Thyroid gland (tissue), 4 donors: Measurements from ENCODE around the gene TANC1. TPM values are rescaled to one million over a fixed set of nuclear protein-coding genes. Genes with fewer than 3 reads are reported as not detected.

Experiments
- DNase-seq, 2 donors: peaks; one replicate each; pipeline ENCODE4 v3.0.0-alpha.2; 2019
- H3K27ac ChIP-seq, 3 donors: fragments of 200-600 bp; sonication (generic); 1 replicate in 2 of 3; 2 replicates in 1 of 3; pipeline ENCODE4 v1.5.1; 2016 to 2019; ENCODE audit warnings: mild to moderate bottlenecking in 1 of 3, moderate library complexity in 1 of 3
- H3K27me3 ChIP-seq: fragments of 200-600 bp; sonication (generic); one replicate; pipeline ENCODE4 v1.5.1; 2019
- H3K36me3 ChIP-seq, 2 donors: fragments of 200-600 bp; sonication (generic); one replicate each; pipeline ENCODE4 v1.5.1; 2016 to 2019
- H3K4me1 ChIP-seq, 2 donors: fragments of 200-600 bp; sonication (generic); one replicate each; pipeline ENCODE4 v1.5.1; 2017 to 2019
- H3K4me3 ChIP-seq, 3 donors: fragments of 200-600 bp; sonication (generic); replicated peaks in 1 of 3; 1 replicate in 2 of 3; 2 replicates in 1 of 3; pipeline ENCODE4 v1.5.1; 2016; ENCODE audit warnings: mild to moderate bottlenecking in 1 of 3
- H3K9me3 ChIP-seq: fragments of 200-600 bp; sonication (generic); one replicate; pipeline ENCODE4 v1.5.1; 2017
- CTCF ChIP-seq, 6 experiments: fragments of 200-600 bp in 3 of 6; fragments of 450-650 bp in 3 of 6; sonication (generic) in 3 of 6; IDR thresholded peaks; one replicate each; pipeline ENCODE4 v1.5.1; 2016 to 2019; ENCODE audit warnings: antibody characterized with exemption in 6 of 6, mild to moderate bottlenecking in 2 of 6, inconsistent platforms in 1 of 6, moderate library complexity in 1 of 6
- POLR2A ChIP-seq, 2 donors: fragments of 450-650 bp; IDR thresholded peaks; one replicate each; pipeline ENCODE4 v1.6.1; 2017; ENCODE audit warnings: antibody characterized with exemption in 2 of 2, mild to moderate bottlenecking in 2 of 2, moderate library complexity in 1 of 2
- WGBS, 2 donors: methylation state at CpG; one replicate each; pipeline ENCODE4 v1.1.5; 2017; 5-methylcytosine and 5-hydroxymethylcytosine counted together
- intact Hi-C: fragments of 100-400 bp; cut with DNase I; formaldehyde crosslinking; loops from one replicate; pipeline ENCODE4 v1.15.1; 2023
- total RNA-seq, 4 donors: library from RNA; depleted of rRNA; stranded (reverse); fragments of >200 nt; gene quantifications; one replicate each; pipeline ENCODE4 v1.2.3, GENCODE V29; 2016

Gene TANC1
- total RNA-seq, 4 donors from 2014 or later: 51.1 to 93.8 (median 63.6) TPM

GRCh38 chr2:159218389-159218788 lies 249.9 kb downstream of the TANC1 start:
- Histone ChIP-seq H3K27me3 (no peaks in the 10 kb centered on the region), H3K9me3 (no peaks in the 10 kb centered on the region), H3K4me3 (no peak overlapping the region), H3K27ac (no peak overlapping the region), H3K36me3 (peaks cover 15 to 25% of the 10 kb centered on the region in 2 donors), H3K4me1 (no peaks in the 10 kb centered on the region)
- 93 to 95% methylated on average over 6 of the region's 6 CpGs for WGBS, 2 donors
- intact Hi-C loops: no loop called here
- TF ChIP-seq POLR2A (IDR thresholded peaks at IDR 0.05): no peak
- TF ChIP-seq CTCF (IDR thresholded peaks at IDR 0.05): no peak
- DNase-seq: no peak

DNA sequence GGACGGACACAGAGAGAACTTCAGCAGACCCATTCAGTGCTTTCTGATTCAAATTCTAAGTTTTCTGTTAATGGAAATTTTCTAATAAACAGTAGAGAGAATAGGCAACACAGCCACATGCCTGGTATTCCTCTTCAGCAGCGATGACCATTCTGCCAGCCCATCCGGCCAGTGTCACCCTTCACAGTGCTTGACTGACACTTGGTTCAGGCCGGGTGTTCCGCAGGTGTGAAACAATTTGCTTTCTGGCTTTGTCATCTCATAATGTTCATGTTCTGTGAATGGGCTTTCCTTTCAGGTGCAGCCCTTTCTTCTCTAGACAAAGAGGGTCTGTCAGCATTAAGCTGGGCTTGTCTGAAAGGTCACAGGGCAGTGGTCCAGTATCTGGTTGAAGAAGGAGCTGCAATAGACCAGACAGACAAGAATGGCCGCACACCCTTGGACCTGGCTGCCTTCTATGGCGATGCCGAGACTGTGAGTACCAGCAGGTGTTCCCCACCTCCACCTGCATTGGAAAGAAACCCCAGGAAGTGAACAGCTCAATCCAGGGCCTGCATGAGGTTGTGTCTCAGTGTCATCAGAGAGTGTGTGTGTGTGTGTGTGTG lies 251.1 kb downstream of the TANC1 start:
- 96 to 97% methylated on average over 8 of the region's 8 CpGs for WGBS, 2 donors
- no peak for TF ChIP-seq CTCF (IDR thresholded peaks at IDR 0.05)
- TF ChIP-seq POLR2A (IDR thresholded peaks at IDR 0.05): no peak
- Histone ChIP-seq H3K4me3 (no peak overlapping the region), H3K9me3 (no peaks in the 10 kb centered on the region), H3K36me3 (peaks cover 23 to 31% of the 10 kb centered on the region in 2 donors), H3K27me3 (no peaks in the 10 kb centered on the region), H3K27ac (no peak overlapping the region), H3K4me1 (peaks cover 0 to 1% of the 10 kb centered on the region in 2 donors)
- intact Hi-C loops: no loop called here
- DNase-seq: no peak

- 95 to 96% methylated on average over 8 to 17 of the region's 17 CpGs for WGBS, 2 donors
- Histone ChIP-seq H3K27me3 (no peaks in the 10 kb centered on the region), H3K4me1 (peaks cover 8 to 18% of the 10 kb centered on the region in 2 donors), H3K9me3 (no peaks in the 10 kb centered on the region), H3K27ac (peak overlapping the region in 2 of 3 donors; percentile 56 to 62), H3K36me3 (peaks cover 17 to 18% of the 10 kb centered on the region in 2 donors), H3K4me3 (no peak overlapping the region)
- TF ChIP-seq POLR2A (IDR thresholded peaks at IDR 0.05) (no peak), CTCF (IDR thresholded peaks at IDR 0.05) (no peak)
- intact Hi-C loops: no loop called here
- no peak for DNase-seq
These were observed 255.8 kb downstream of the TANC1 start for GRCh38 chr2:159224061-159224813.

GRCh38 chr2:159225025-159226016 lies 256.9 kb downstream of the TANC1 start:
- no peak for DNase-seq
- peak overlapping the region; percentile 39 to 62 (median 56) for H3K27ac ChIP-seq

More at GRCh38 chr2:159225025-159226016, 256.9 kb downstream of the TANC1 start:
- Histone ChIP-seq H3K36me3 (peaks cover 14 to 22% of the 10 kb centered on the region in 2 donors), H3K4me1 (peaks cover 8 to 18% of the 10 kb centered on the region in 2 donors), H3K9me3 (no peaks in the 10 kb centered on the region), H3K4me3 (no peak overlapping the region), H3K27me3 (no peaks in the 10 kb centered on the region)
- whole genome bisulfite sequencing, 2 donors: 76 to 81% methylated on average over 25 to 26 of the region's 26 CpGs
- intact Hi-C loops: no loop called here
- TF ChIP-seq CTCF (IDR thresholded peaks at IDR 0.05) (no peak), POLR2A (IDR thresholded peaks at IDR 0.05) (no peak)
